Putamen (tissue), 1 donor: ENCODE data around the gene LGR6.

Experiments used
- DNase-seq: peaks from one replicate; pipeline ENCODE4 v3.0.0-alpha.2; 2016; ENCODE audit warnings: low spot score

LGR6 gene

GRCh38 chr1:202200669-202201068 lies 7.1 kb downstream of the LGR6 start:
- DNase-seq, result no peak

- no peak for DNase-seq
These were observed 7.7 kb downstream of the LGR6 start for GRCh38 chr1:202201266-202201665.

GRCh38 chr1:202201971-202202370 lies 8.4 kb downstream of the LGR6 start:
- DNase-seq, result no peak

- no peak for DNase-seq
These were observed 9.0 kb downstream of the LGR6 start for GRCh38 chr1:202202500-202203168.

- DNase-seq, result no peak
These were observed 9.8 kb downstream of the LGR6 start for GRCh38 chr1:202203238-202204039.

GRCh38 chr1:202204065-202204464 lies 10.5 kb downstream of the LGR6 start:
- DNase-seq, result no peak

GRCh38 chr1:202205523-202206190 lies 12.1 kb downstream of the LGR6 start:
- DNase-seq, result no peak

GRCh38 chr1:202207292-202207691 lies 13.7 kb downstream of the LGR6 start:
- peak; percentile 25 for DNase-seq

- no peak for DNase-seq
These were observed 14.8 kb downstream of the LGR6 start for GRCh38 chr1:202208351-202208857.

- no peak for DNase-seq
These were observed 16.8 kb downstream of the LGR6 start for GRCh38 chr1:202210385-202210784.

GRCh38 chr1:202210969-202211368 lies 17.4 kb downstream of the LGR6 start:
- DNase-seq, result no peak

GRCh38 chr1:202212787-202213186 lies 19.2 kb downstream of the LGR6 start:
- DNase-seq, result no peak

- no peak for DNase-seq
These were observed 19.9 kb downstream of the LGR6 start for GRCh38 chr1:202213361-202214088.

GRCh38 chr1:202214089-202214843 lies 20.7 kb downstream of the LGR6 start:
- DNase-seq, result no peak

GRCh38 chr1:202215472-202216130 lies 22.0 kb downstream of the LGR6 start:
- DNase-seq, result no peak

- no peak for DNase-seq
These were observed 23.1 kb downstream of the LGR6 start for GRCh38 chr1:202216691-202217090.

GRCh38 chr1:202217516-202217915 lies 23.9 kb downstream of the LGR6 start:
- DNase-seq, result no peak

- DNase-seq, result peak; percentile 82
These were observed 24.4 kb downstream of the LGR6 start for GRCh38 chr1:202217951-202218350.

- DNase-seq, result no peak
These were observed 27.1 kb downstream of the LGR6 start for GRCh38 chr1:202220733-202221132.
